Left ventricle myocardium inferior (tissue), 1 donor: Measurements from ENCODE around the gene CH25H. TPM values are rescaled to one million over a fixed set of nuclear protein-coding genes. Genes with fewer than 3 reads are reported as not detected.

Source experiments
- DNase-seq: peaks from one replicate; pipeline ENCODE4 v3.0.0-alpha.2; 2020
- H3K27ac ChIP-seq: fragments of 200-600 bp; replicated peaks from 2 replicates; pipeline ENCODE4 v1.8.0; 2021
- H3K27me3 ChIP-seq: fragments of 200-600 bp; 2 replicates; pipeline ENCODE4 v1.8.0; 2021; ENCODE audit warnings: low read depth
- H3K36me3 ChIP-seq: fragments of 200-600 bp; 2 replicates; pipeline ENCODE4 v1.8.0; 2021
- H3K4me1 ChIP-seq: fragments of 200-600 bp; 2 replicates; pipeline ENCODE4 v1.8.0; 2021
- H3K4me3 ChIP-seq: fragments of 200-600 bp; 2 replicates; pipeline ENCODE4 v1.8.0; 2021; ENCODE audit warnings: mild to moderate bottlenecking, moderate library complexity
- H3K9me3 ChIP-seq: fragments of 200-600 bp; replicated peaks from 2 replicates; pipeline ENCODE4 v1.8.0; 2021
- intact Hi-C: fragments of 100-400 bp; cut with micrococcal nuclease; formaldehyde crosslinking; loops from one replicate; pipeline ENCODE4 v1.11.0; 2022
- total RNA-seq: library from RNA; stranded (reverse); fragmentation: NEBNext Ultra II Directional; extraction: Animal tissue kit (Norgen Biotek cat#: 25700); gene quantifications from one replicate; pipeline ENCODE4 v1.2.1, GENCODE V29; 2021
- TF ChIP-seq, protein P1 (sequence below): fragments of 200-600 bp; IDR thresholded peaks from 2 replicates; pipeline ENCODE4 v1.8.0; 2021; ENCODE audit warnings: antibody characterized with exemption, mild to moderate bottlenecking, borderline replicate concordance
- donor health status: DM: no; HTN: yes; CAD: no; lungs with severe emphysema.

The CH25H gene
- total RNA-seq, 1 donor from 2014 or later: 0.30 TPM

DNA sequence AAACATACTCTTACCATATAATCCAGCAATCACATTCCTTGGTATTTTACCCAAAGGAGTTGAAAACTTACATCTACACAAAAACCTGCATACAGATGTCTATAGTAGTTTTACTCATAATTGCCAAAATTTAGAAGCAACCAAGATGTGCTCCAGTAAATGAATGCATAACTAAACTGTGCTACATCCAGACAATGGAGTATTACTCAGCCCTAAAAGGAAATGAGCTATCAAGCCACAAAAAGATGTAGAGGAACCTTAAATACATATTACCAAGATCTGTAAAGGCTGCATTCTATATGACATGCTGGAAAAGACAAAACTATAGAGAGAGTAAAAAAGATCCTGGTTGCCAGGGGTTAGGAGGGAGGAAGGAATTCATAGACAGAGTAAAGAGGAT, 21.8 kb upstream of the CH25H start:
- no peak overlapping the region for H3K4me3 ChIP-seq
- no peaks in the 10 kb centered on the region for H3K9me3 ChIP-seq
- intact Hi-C loops: no loop called here
- H3K36me3 ChIP-seq: peaks cover 15% of the 10 kb centered on the region
- H3K27ac ChIP-seq: no peak overlapping the region
- peaks cover 15% of the 10 kb centered on the region for H3K4me1 ChIP-seq
- no peaks in the 10 kb centered on the region for H3K27me3 ChIP-seq
- no peak for DNase-seq
- TF ChIP-seq, protein P1, sequence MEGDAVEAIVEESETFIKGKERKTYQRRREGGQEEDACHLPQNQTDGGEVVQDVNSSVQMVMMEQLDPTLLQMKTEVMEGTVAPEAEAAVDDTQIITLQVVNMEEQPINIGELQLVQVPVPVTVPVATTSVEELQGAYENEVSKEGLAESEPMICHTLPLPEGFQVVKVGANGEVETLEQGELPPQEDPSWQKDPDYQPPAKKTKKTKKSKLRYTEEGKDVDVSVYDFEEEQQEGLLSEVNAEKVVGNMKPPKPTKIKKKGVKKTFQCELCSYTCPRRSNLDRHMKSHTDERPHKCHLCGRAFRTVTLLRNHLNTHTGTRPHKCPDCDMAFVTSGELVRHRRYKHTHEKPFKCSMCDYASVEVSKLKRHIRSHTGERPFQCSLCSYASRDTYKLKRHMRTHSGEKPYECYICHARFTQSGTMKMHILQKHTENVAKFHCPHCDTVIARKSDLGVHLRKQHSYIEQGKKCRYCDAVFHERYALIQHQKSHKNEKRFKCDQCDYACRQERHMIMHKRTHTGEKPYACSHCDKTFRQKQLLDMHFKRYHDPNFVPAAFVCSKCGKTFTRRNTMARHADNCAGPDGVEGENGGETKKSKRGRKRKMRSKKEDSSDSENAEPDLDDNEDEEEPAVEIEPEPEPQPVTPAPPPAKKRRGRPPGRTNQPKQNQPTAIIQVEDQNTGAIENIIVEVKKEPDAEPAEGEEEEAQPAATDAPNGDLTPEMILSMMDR: no peak

DNA sequence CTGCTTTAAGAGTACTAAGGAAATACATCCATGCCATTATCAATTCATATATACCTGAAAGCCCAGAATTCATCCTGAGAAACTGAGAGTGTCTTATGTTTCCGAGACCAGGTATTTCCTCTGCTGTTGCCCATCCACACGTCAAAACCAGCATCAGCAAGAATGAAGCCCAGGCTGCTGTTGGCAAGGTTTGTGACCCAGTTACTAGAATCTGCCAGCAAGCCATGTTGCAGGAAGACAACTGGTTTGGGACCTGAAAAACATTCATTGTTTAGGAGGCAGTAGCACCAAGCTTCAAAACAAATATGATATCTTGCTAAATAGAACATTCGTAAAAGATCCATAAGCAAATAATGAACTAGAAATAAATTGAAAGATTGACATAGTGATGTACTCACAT, 21.0 kb upstream of the CH25H start:
- TF ChIP-seq, protein P1: no peak
- Histone ChIP-seq H3K4me3 (no peak overlapping the region), H3K4me1 (peaks cover 15% of the 10 kb centered on the region), H3K27me3 (no peaks in the 10 kb centered on the region), H3K36me3 (peaks cover 15% of the 10 kb centered on the region), H3K9me3 (no peaks in the 10 kb centered on the region), H3K27ac (no peak overlapping the region)
- DNase-seq: no peak
- intact Hi-C loops: no loop called here

- peaks cover 15% of the 10 kb centered on the region for H3K4me1 ChIP-seq
- H3K36me3 ChIP-seq: peaks cover 22% of the 10 kb centered on the region
- intact Hi-C loops: no loop called here
- H3K27me3 ChIP-seq: no peaks in the 10 kb centered on the region
- H3K27ac ChIP-seq: no peak overlapping the region
- no peaks in the 10 kb centered on the region for H3K9me3 ChIP-seq
- TF ChIP-seq, protein P1: no peak
- no peak overlapping the region for H3K4me3 ChIP-seq
- DNase-seq: no peak
These were observed 19.8 kb upstream of the CH25H start for GRCh38 chr10:89226891-89227290.

- no peaks in the 10 kb centered on the region for H3K27me3 ChIP-seq
- no peaks in the 10 kb centered on the region for H3K9me3 ChIP-seq
- peaks cover 22% of the 10 kb centered on the region for H3K36me3 ChIP-seq
- intact Hi-C loops: no loop called here
- H3K27ac ChIP-seq: peak overlapping the region; percentile 82
- H3K4me3 ChIP-seq: peak overlapping the region; percentile 51
- DNase-seq: peak; percentile 37
- H3K4me1 ChIP-seq: peaks cover 15% of the 10 kb centered on the region
- TF ChIP-seq, protein P1: peak; percentile 63
These were observed 17.8 kb upstream of the CH25H start for GRCh38 chr10:89224739-89225443.

DNA sequence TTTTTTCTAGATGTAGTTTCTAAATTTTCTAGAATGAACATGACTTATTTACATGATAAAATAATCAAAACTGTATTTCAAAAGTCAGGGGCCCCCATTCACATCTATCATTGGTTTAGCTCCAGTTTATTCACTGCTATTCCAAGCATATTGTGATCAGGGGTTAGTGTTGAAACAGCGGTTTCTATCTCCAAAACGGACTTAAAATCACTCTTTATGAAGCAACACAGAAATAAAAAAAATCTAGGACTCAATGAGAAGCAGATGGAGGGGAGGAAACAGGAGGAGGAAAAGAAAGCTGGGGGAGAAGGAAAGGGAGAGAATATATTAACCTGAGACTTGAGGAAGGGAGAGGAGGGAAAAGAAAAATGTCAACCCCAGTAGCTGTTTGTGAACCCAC, 14.8 kb upstream of the CH25H start:
- no peaks in the 10 kb centered on the region for H3K27me3 ChIP-seq
- no peaks in the 10 kb centered on the region for H3K9me3 ChIP-seq
- no peak overlapping the region for H3K4me3 ChIP-seq
- TF ChIP-seq, protein P1: no peak
- no peak for DNase-seq
- intact Hi-C loops: no loop called here
- H3K4me1 ChIP-seq: peaks cover 22% of the 10 kb centered on the region
- H3K36me3 ChIP-seq: peaks cover 15% of the 10 kb centered on the region
- no peak overlapping the region for H3K27ac ChIP-seq
